Erythroblast (primary cell): ENCODE data around the gene PWWP2B.

Source experiments
- GATA1 ChIP-seq: IDR thresholded peaks from 2 replicates; pipeline ENCODE4 v1.6.1; 2011; ENCODE audit warnings: low read depth, mild to moderate bottlenecking, control low read depth, low read length, moderate library complexity
- POLR2A ChIP-seq: IDR thresholded peaks from 2 replicates; pipeline ENCODE4 v1.6.1; 2011; ENCODE audit warnings: mild to moderate bottlenecking, low read length

DNA sequence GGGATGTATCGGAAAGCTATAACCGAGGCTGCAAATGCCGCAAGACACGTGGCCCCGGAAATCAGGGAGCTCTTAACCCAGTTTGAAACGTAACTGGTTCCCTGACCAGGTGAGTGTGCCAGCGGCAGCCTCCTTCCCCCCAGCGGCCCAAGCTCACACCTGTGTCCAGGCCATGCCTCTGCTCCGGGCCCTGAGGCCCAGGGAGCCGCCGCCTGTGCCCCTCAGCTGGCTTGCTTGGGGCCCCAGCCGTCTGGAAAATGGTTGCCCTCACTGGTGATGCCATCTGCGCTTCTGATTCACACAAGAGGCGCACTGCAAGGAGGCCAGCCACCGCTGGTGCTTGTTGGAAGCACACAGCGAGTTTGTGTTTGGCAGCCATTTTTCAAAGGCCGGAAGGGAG lies 9.2 kb downstream of the PWWP2B start:
- TF ChIP-seq POLR2A (no peak), GATA1 (no peak)
